Activated naive CD8-positive, alpha-beta T cell treated with anti-CD3 and anti-CD28 coated beads, Interleukin-2, amount 10 ng/mL, durations not matched to agents 7 days and 5 days (primary cell): Measurements from ENCODE around the gene CCDC158. TPM values are rescaled to one million over a fixed set of nuclear protein-coding genes. Genes with fewer than 3 reads are reported as not detected.
"Not testable (repeated sequence)": the region's sequence is repeated elsewhere in the genome, so short reads cannot be mapped to it uniquely, and the experiment has no call there.

Experiments
- ATAC-seq: fragments of 150-1000 bp; cut with Tn5 transposase; one replicate; pipeline ENCODE4 v1.10.0; 2021; ENCODE audit warnings: low read depth, moderate library complexity
- POLR2A ChIA-PET: fragments of 350-600 bp; sonication (Branson Sonifier 250); formaldehyde crosslinking; loops from one replicate; lab custom pipeline; 2021; ENCODE audit warnings: antibody characterized with exemption; lab: Charles Lee
- DNase-seq: peaks from one replicate; pipeline ENCODE4 v3.0.0; 2021
- H3K27ac Mint-ChIP-seq: one replicate; pipeline ENCODE4 v1.8.0; 2022; ENCODE audit warnings: mild to moderate bottlenecking, mixed read lengths
- H3K27me3 Mint-ChIP-seq: one replicate; pipeline ENCODE4 v1.8.0; 2022; ENCODE audit warnings: mild to moderate bottlenecking, moderate library complexity, mixed read lengths
- H3K36me3 Mint-ChIP-seq: one replicate; pipeline ENCODE4 v1.8.0; 2021; ENCODE audit warnings: mild to moderate bottlenecking, mixed read lengths
- H3K4me1 Mint-ChIP-seq: one replicate; pipeline ENCODE4 v1.8.0; 2021; ENCODE audit warnings: mixed read lengths
- H3K4me3 Mint-ChIP-seq: one replicate; pipeline ENCODE4 v1.8.0; 2022; ENCODE audit warnings: mild to moderate bottlenecking, moderate library complexity, mixed read lengths
- H3K9me3 Mint-ChIP-seq: one replicate; pipeline ENCODE4 v1.8.0; 2021; ENCODE audit warnings: mixed read lengths
- total RNA-seq, 2 experiments: library from RNA; stranded (reverse); gene quantifications; one replicate each; pipeline ENCODE4 v1.2.3, GENCODE V29; 2021

The CCDC158 gene
- total RNA-seq, result not detected

- peaks cover 29% of the 10 kb centered on the region for H3K27me3 Mint-ChIP-seq
- H3K36me3 Mint-ChIP-seq, result peaks cover 1% of the 10 kb centered on the region
- H3K4me1 Mint-ChIP-seq, result peaks cover 4% of the 10 kb centered on the region
- DNase-seq (peak; percentile 51), ATAC-seq (peak; percentile 77)
- POLR2A ChIA-PET, result no interaction called here
- peak within 1 kb of the TSS; percentile 77 for H3K4me3 Mint-ChIP-seq
- no peaks in the 10 kb centered on the region for H3K9me3 Mint-ChIP-seq
- no peak within 1 kb of the TSS for H3K27ac Mint-ChIP-seq
Measured at GRCh38 chr4:76420762-76421581, at the start of gene CCDC158. Gene CCDC158 (minus strand): TSS chr4:76421141. CDS start chr4:76403207, 17,934 bp downstream.

DNA sequence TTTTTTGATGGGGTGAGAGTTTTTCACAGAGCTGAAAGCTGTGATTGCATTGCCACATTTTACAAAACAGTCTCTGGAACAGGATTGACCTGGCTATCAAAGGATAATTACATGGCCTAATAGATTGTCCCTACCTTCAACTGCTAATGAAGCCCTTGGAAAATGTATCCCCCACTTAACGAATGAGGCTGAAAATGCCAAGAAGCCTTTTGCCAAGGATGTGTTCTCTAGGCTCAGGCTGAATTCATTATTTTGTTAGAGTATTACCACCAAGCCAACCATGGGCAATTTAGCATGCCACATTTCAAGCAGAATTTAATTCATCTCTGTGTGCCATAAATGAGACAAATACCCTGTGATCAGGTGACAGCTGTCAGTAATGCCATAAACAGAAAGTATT is 49.6 kb upstream of the CCDC158 start:
- no peak overlapping the region for H3K4me3 Mint-ChIP-seq
- H3K27me3 Mint-ChIP-seq, result peaks cover 3% of the 10 kb centered on the region
- H3K36me3 Mint-ChIP-seq, result no peaks in the 10 kb centered on the region
- POLR2A ChIA-PET, result no interaction called here
- H3K9me3 Mint-ChIP-seq, result no peaks in the 10 kb centered on the region
- H3K4me1 Mint-ChIP-seq, result peaks cover 1% of the 10 kb centered on the region
- H3K27ac Mint-ChIP-seq, result no peak overlapping the region
- DNase-seq, result no peak
- no peak for ATAC-seq

DNA sequence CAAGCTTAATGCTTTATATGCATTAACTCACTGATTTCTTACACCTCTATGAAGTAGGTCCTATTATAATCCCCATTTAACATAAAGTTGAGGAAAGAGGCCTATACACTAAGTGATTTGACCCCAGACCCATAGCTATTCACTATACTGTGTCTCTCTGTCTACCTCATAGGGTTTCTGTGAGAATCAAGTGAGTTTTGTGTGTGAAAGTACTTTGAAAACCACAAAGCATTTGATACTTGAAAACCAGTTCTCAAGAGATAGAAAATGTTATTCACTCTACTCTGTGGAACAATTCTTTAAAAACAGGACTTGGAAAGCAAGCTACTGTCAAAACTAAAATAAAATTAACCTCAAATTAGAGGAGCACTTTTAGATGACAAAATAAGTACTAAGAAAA is 49.1 kb upstream of the CCDC158 start:
- H3K9me3 Mint-ChIP-seq, result no peaks in the 10 kb centered on the region
- no peak overlapping the region for H3K4me3 Mint-ChIP-seq
- H3K27ac Mint-ChIP-seq, result no peak overlapping the region
- DNase-seq (no peak), ATAC-seq (no peak)
- H3K36me3 Mint-ChIP-seq, result no peaks in the 10 kb centered on the region
- POLR2A ChIA-PET, result no interaction called here
- H3K4me1 Mint-ChIP-seq, result peaks cover 1% of the 10 kb centered on the region
- peaks cover 3% of the 10 kb centered on the region for H3K27me3 Mint-ChIP-seq

GRCh38 chr4:76463568-76463967 is 42.6 kb upstream of the CCDC158 start:
- Mint-ChIP-seq H3K27ac (no peak overlapping the region), H3K4me3 (no peak overlapping the region), H3K9me3 (peaks cover 9% of the 10 kb centered on the region), H3K27me3 (peaks cover 4% of the 10 kb centered on the region), H3K36me3 (no peaks in the 10 kb centered on the region), H3K4me1 (peaks cover 1% of the 10 kb centered on the region)
- POLR2A ChIA-PET, result no interaction called here
- DNase-seq, result no peak
- no peak for ATAC-seq

DNA sequence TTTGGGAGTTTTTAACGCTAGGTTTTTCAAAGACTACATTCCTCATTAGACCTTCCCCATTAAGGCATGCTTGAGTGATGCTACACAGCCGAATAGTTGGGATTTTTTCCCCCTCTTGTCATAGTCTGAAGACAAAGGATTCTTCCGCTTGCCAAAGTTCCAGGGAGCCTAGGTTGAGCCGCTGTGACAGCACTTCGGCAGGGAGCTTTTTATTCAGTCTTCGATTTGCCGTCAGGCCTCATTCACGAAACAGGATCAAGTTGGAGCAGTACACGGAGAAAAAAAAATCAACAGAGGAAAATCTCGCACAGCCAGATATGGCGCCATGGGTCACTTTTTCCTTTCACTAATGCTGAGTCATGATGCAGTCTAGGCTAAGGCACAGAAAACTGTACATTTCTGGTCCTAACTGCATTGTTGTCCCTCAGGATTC is 38.4 kb upstream of the CCDC158 start:
- H3K9me3 Mint-ChIP-seq, result peaks cover 9% of the 10 kb centered on the region
- no peaks in the 10 kb centered on the region for H3K36me3 Mint-ChIP-seq
- H3K4me1 Mint-ChIP-seq, result no peaks in the 10 kb centered on the region
- no peak overlapping the region for H3K4me3 Mint-ChIP-seq
- peaks cover 4% of the 10 kb centered on the region for H3K27me3 Mint-ChIP-seq
- POLR2A ChIA-PET, result no interaction called here
- ATAC-seq (no peak), DNase-seq (no peak)
- H3K27ac Mint-ChIP-seq, result no peak overlapping the region

DNA sequence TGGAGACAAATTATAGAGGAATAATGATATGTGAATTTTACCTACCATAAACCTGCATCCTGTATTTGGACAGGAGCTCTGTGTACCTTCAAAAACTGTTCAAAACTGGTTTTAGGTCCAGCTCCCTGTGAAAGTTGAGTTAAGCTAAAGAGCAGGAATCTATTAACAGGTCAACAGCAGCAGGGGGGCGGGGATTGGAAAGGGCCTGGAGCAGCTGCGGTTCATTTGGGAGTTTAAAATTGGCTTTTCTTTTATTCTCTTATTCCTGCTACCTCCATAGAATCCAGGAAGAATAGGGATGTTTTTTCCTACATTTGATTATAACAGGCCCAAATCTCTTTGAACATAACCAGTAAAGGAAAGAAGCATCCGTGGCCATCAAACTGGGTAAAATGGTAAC is 37.9 kb upstream of the CCDC158 start:
- no peak for ATAC-seq
- no peak overlapping the region for H3K27ac Mint-ChIP-seq
- H3K4me1 Mint-ChIP-seq, result no peaks in the 10 kb centered on the region
- POLR2A ChIA-PET, result no interaction called here
- no peak overlapping the region for H3K4me3 Mint-ChIP-seq
- H3K27me3 Mint-ChIP-seq, result peaks cover 4% of the 10 kb centered on the region
- H3K9me3 Mint-ChIP-seq, result peaks cover 9% of the 10 kb centered on the region
- no peak for DNase-seq
- H3K36me3 Mint-ChIP-seq, result no peaks in the 10 kb centered on the region

DNA sequence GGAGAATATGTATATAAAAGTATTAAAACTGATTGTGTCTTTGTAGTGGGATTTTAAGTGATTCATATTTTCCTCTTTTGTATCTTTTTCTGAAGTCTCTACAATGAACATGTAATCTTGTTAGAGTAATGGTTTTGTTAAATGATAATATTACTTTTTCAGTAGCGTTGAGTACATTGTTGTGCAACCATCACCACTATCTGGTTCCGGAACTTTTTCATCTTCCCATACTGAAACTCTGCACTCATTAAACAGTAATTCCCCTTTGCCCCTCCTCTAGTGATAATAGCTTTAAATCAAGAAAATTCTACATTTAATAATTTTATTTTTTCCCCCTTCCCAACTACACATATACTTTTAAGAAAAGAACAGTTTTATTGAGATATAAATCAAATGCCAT is 37.4 kb upstream of the CCDC158 start:
- Mint-ChIP-seq H3K36me3 (no peaks in the 10 kb centered on the region), H3K27ac (no peak overlapping the region), H3K27me3 (peaks cover 4% of the 10 kb centered on the region), H3K4me1 (no peaks in the 10 kb centered on the region), H3K4me3 (no peak overlapping the region), H3K9me3 (peaks cover 9% of the 10 kb centered on the region)
- ATAC-seq (no peak), DNase-seq (no peak)
- POLR2A ChIA-PET, result no interaction called here

DNA sequence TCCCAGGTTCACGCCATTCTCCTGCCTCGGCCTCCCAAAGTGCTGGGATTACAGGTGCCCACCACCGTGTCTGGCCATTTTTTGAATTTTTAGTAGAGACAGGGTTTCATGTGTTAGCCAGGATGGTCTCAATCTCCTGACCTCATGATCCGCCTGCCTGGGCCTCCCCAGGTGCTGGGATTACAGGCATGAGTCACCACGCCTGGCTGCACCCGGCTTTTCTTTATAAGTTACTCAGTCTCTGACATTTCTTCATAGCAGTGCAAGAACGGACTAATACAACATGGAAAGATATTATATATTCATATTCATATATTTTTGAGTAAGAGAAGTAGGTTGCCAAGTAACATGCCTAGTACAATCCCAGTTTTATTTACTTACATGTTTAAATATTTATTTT is 36.9 kb upstream of the CCDC158 start:
- H3K27me3 Mint-ChIP-seq, result peaks cover 7% of the 10 kb centered on the region
- no peak overlapping the region for H3K4me3 Mint-ChIP-seq
- no peaks in the 10 kb centered on the region for H3K4me1 Mint-ChIP-seq
- ATAC-seq (no peak), DNase-seq (no peak)
- H3K9me3 Mint-ChIP-seq, result peaks cover 5% of the 10 kb centered on the region
- H3K27ac Mint-ChIP-seq, result no peak overlapping the region
- no peaks in the 10 kb centered on the region for H3K36me3 Mint-ChIP-seq
- POLR2A ChIA-PET, result no interaction called here

- DNase-seq, POLR2A ChIA-PET, H3K4me1 Mint-ChIP-seq, H3K27ac Mint-ChIP-seq, H3K9me3 Mint-ChIP-seq, H3K4me3 Mint-ChIP-seq, ATAC-seq, H3K36me3 Mint-ChIP-seq: not testable (repeated sequence)
- peaks cover 21% of the 10 kb centered on the region for H3K27me3 Mint-ChIP-seq
Measured at GRCh38 chr4:76454073-76454472, 33.1 kb upstream of the CCDC158 start.

DNA sequence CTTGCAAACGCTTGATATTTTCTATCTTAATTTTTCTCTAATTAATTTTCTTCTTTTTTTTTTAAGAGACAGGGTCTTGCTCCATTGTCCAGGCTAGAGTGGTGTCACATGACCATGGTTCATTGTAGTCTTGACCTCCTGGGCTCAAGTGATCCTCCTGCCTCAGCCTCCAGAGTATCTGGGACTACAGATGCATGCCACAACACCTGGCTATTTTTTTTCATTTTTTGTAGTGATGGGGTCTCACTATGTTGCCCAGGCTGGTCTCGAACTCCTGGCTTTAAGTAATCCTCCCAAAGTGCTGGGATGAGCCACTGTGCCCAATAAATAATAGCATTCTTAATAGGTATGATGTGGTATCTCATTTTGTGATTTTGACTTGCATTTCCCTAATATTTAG is 32.3 kb upstream of the CCDC158 start:
- peaks cover 23% of the 10 kb centered on the region for H3K27me3 Mint-ChIP-seq
- H3K9me3 Mint-ChIP-seq, result no peaks in the 10 kb centered on the region
- H3K36me3 Mint-ChIP-seq, result no peaks in the 10 kb centered on the region
- no peak overlapping the region for H3K4me3 Mint-ChIP-seq
- ATAC-seq (no peak), DNase-seq (no peak)
- H3K4me1 Mint-ChIP-seq, result no peaks in the 10 kb centered on the region
- POLR2A ChIA-PET, result no interaction called here
- no peak overlapping the region for H3K27ac Mint-ChIP-seq

- no peaks in the 10 kb centered on the region for H3K9me3 Mint-ChIP-seq
- H3K4me3 Mint-ChIP-seq, result no peak overlapping the region
- H3K36me3 Mint-ChIP-seq, result no peaks in the 10 kb centered on the region
- no peak overlapping the region for H3K27ac Mint-ChIP-seq
- DNase-seq, result no peak
- POLR2A ChIA-PET, result no interaction called here
- no peak for ATAC-seq
- no peaks in the 10 kb centered on the region for H3K4me1 Mint-ChIP-seq
- peaks cover 24% of the 10 kb centered on the region for H3K27me3 Mint-ChIP-seq
Measured at GRCh38 chr4:76449833-76450232, 28.9 kb upstream of the CCDC158 start.

DNA sequence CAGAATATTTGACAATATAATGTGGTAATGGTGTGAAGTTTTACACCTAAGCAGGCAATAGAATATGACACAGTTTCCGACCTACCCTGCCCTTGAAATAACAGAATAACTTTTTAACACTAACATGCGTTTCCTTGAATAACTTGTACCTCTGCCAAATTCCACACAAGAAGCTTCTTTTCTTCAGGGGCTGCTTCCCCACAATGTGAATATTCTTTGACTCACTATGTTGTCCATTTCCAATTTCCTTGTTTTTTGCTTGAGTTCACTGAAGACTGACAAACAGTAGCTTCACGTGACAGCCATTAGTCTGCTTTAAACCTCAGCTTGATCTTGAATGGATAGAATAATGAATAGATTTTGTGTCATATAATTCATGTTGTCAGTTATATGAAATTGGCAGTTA is 28.4 kb upstream of the CCDC158 start:
- DNase-seq, result no peak
- ATAC-seq, result no peak
- Mint-ChIP-seq H3K27ac (no peak overlapping the region), H3K36me3 (no peaks in the 10 kb centered on the region), H3K4me1 (no peaks in the 10 kb centered on the region), H3K4me3 (no peak overlapping the region), H3K27me3 (peaks cover 22% of the 10 kb centered on the region), H3K9me3 (no peaks in the 10 kb centered on the region)
- POLR2A ChIA-PET, result no interaction called here

DNA sequence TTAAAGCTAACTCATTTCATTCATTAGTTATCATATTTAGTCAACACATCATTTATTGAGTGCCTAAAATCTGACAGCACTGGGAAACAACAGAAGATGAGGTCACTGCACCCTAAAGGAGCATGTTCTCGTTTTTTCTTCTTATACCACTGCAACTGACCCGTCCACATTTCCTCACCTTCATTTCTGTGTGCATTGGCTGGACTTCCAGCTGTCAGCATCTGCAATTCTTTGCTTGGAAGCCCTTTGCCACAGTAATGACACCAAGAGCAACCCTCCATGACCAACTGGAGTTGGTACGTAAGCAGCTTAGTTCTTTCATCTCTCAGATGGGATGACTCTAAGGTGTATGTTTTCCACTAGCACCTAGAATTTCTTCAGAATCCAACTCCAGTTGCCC is 27.3 kb upstream of the CCDC158 start:
- H3K36me3 Mint-ChIP-seq, result no peaks in the 10 kb centered on the region
- peaks cover 21% of the 10 kb centered on the region for H3K27me3 Mint-ChIP-seq
- H3K27ac Mint-ChIP-seq, result no peak overlapping the region
- DNase-seq (no peak), ATAC-seq (no peak)
- no peaks in the 10 kb centered on the region for H3K4me1 Mint-ChIP-seq
- H3K9me3 Mint-ChIP-seq, result no peaks in the 10 kb centered on the region
- H3K4me3 Mint-ChIP-seq, result no peak overlapping the region
- POLR2A ChIA-PET, result no interaction called here

DNA sequence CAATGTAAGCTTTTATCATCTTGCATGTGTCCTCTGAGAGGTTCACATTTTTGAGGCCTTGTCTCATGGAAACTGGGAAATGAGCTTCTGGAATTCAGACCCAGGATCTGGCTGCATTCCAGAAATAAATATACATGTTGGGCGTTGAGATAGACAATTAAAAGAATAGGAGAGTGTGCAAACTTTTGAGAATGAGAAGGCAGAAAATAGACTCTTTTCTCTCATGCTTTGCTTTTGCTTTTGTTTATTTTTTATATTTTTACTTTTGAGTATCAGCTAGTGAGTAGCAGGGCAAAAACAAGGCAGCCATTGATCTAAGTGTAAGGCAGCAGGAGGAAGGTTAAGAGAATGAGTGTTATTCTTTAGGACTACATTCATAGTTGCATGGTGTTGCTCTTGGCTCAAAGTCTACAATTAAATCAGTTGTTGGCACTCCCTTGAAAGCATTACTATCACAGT is 26.5 kb upstream of the CCDC158 start:
- no peak overlapping the region for H3K4me3 Mint-ChIP-seq
- no peak overlapping the region for H3K27ac Mint-ChIP-seq
- POLR2A ChIA-PET, result no interaction called here
- H3K4me1 Mint-ChIP-seq, result no peaks in the 10 kb centered on the region
- no peak for DNase-seq
- H3K27me3 Mint-ChIP-seq, result peaks cover 22% of the 10 kb centered on the region
- H3K36me3 Mint-ChIP-seq, result no peaks in the 10 kb centered on the region
- no peak for ATAC-seq
- no peaks in the 10 kb centered on the region for H3K9me3 Mint-ChIP-seq
